Activated naive CD8-positive, alpha-beta T cell treated with anti-CD3 and anti-CD28 coated beads, Interleukin-2, amount 50 U/mL, for 24 hours (primary cell): ENCODE results near the gene FBRSL1.

ENCODE experiments used
- ATAC-seq: fragments of 150-1000 bp; cut with Tn5 transposase; one replicate; pipeline ENCODE4 v1.10.0; 2021
- DNase-seq: peaks from one replicate; pipeline ENCODE4 v3.0.0; 2021
- H3K27ac Mint-ChIP-seq: one replicate; pipeline ENCODE4 v1.8.0; 2021; ENCODE audit warnings: mild to moderate bottlenecking, mixed read lengths
- H3K27me3 Mint-ChIP-seq: one replicate; pipeline ENCODE4 v1.8.0; 2021; ENCODE audit warnings: mixed read lengths
- H3K36me3 Mint-ChIP-seq: one replicate; pipeline ENCODE4 v1.8.0; 2021; ENCODE audit warnings: low read depth, mixed read lengths
- H3K4me1 Mint-ChIP-seq: one replicate; pipeline ENCODE4 v1.8.0; 2021; ENCODE audit warnings: mixed read lengths
- H3K4me3 Mint-ChIP-seq: one replicate; pipeline ENCODE4 v1.8.0; 2021; ENCODE audit warnings: mild to moderate bottlenecking, moderate library complexity, mixed read lengths
- H3K9me3 Mint-ChIP-seq: one replicate; pipeline ENCODE4 v1.8.0; 2021; ENCODE audit warnings: mixed read lengths

The FBRSL1 gene

GRCh38 chr12:132543298-132544079, 53.5 kb downstream of the FBRSL1 start:
- H3K36me3 Mint-ChIP-seq = no peaks in the 10 kb centered on the region
- DNase-seq (no peak), ATAC-seq (no peak)
- no peak overlapping the region for H3K27ac Mint-ChIP-seq
- H3K9me3 Mint-ChIP-seq = no peaks in the 10 kb centered on the region
- H3K4me3 Mint-ChIP-seq = no peak overlapping the region
- H3K27me3 Mint-ChIP-seq = no peaks in the 10 kb centered on the region
- H3K4me1 Mint-ChIP-seq = no peaks in the 10 kb centered on the region

DNA sequence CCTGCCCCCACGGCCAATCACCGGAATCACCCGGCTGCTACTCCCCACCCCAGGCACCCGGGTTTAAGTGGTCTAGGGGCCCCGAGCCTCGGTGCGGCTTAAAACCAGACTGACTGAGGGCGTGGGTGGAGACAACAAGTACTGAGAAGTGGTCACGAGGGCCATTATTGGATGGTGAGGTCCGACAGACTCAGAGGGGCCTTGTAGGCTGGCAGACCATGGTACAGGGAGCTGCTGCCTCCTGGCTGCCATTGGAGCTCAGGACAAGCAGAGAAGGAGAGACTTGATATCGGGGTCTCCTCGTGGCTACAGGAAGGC, 54.1 kb downstream of the FBRSL1 start:
- H3K4me3 Mint-ChIP-seq = no peak overlapping the region
- no peak overlapping the region for H3K27ac Mint-ChIP-seq
- ATAC-seq = no peak
- H3K36me3 Mint-ChIP-seq = no peaks in the 10 kb centered on the region
- no peaks in the 10 kb centered on the region for H3K27me3 Mint-ChIP-seq
- DNase-seq = no peak
- H3K9me3 Mint-ChIP-seq = no peaks in the 10 kb centered on the region
- no peaks in the 10 kb centered on the region for H3K4me1 Mint-ChIP-seq

DNA sequence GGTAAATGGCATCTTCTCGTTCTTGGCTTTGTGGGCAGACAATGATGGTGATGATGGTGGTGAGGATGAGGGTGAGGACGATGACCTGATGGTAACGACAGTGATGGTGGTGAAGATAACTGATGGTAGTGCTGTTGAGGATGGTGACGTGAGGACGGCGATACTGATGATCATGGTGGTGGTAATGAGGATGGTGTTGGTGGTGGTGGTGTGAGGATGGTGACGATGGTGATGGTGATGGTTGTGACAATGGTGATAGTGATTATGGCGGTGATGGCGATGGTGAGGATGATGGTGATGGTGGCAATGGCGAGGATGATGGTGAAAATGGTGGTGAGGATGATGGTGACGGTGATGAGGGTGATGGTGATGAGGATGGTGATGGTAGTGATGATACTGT, 54.5 kb downstream of the FBRSL1 start:
- Mint-ChIP-seq H3K4me1 (no peaks in the 10 kb centered on the region), H3K9me3 (no peaks in the 10 kb centered on the region), H3K4me3 (no peak overlapping the region), H3K27ac (no peak overlapping the region), H3K36me3 (no peaks in the 10 kb centered on the region), H3K27me3 (no peaks in the 10 kb centered on the region)
- DNase-seq (no peak), ATAC-seq (no peak)

DNA sequence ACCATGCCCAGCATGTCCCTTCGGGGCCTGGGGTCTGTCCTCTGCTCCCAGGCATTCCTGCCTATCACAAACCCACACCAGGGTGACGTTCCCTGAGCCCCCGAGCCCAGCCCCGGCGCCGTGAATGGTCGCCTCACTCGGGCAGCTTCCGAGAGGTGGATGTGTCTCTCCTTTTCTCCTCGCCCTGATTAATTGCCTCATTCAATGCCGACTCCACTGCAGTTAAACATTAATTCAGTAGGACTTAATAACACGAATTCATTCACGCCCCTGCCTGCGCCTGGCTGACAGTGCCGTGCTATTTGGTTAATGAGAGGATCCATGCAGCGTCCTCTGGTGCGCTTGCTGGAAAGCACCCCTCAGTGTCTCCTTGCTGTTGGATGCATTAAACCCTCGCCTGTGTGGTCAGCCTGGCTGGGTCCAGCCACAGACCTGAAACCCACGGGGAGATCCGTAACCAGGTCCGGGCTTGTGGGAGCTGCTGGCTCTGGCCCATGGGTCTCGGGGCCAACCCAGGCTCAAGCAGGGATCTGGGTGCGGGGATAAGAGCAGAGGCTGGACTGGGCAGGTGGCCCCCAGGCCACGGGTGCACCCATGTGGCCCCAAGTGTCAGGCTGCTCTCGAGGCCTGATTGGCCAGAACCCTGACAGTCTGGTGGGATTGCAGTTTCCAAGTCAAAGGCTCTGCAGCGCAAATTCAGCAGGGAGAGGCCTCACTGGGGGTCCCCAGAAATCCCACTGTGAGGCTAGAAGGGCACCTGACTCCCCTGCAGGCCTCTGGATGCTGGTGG, 55.4 kb downstream of the FBRSL1 start:
- Mint-ChIP-seq H3K4me3 (no peak overlapping the region), H3K9me3 (no peaks in the 10 kb centered on the region), H3K4me1 (no peaks in the 10 kb centered on the region), H3K36me3 (no peaks in the 10 kb centered on the region), H3K27ac (no peak overlapping the region), H3K27me3 (no peaks in the 10 kb centered on the region)
- ATAC-seq = no peak
- no peak for DNase-seq

- Mint-ChIP-seq H3K27me3 (no peaks in the 10 kb centered on the region), H3K4me1 (no peaks in the 10 kb centered on the region), H3K4me3 (no peak overlapping the region), H3K9me3 (no peaks in the 10 kb centered on the region), H3K36me3 (no peaks in the 10 kb centered on the region), H3K27ac (no peak overlapping the region)
- ATAC-seq (no peak), DNase-seq (no peak)
These were observed 56.0 kb downstream of the FBRSL1 start for GRCh38 chr12:132545955-132546354.

DNA sequence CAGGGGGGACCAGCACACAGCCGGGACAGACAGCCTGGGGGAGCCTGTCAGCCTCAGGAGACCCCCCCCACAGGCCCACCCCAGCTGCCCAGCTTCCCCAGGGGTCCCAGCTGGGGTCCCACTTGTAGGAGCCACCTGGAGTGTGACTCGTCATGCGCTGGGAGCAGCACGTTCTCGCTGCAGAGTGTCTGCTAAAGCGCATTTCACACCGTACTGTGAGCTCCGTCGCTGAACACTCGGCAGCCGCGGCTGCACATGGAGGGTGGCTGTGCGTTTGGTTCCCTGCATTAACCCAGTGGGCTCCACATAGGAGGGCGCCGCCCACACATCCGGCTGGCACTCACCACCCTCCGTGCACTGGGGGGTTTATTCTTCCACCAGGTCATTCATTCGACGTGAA, 56.7 kb downstream of the FBRSL1 start:
- no peak for DNase-seq
- Mint-ChIP-seq H3K36me3 (no peaks in the 10 kb centered on the region), H3K27me3 (no peaks in the 10 kb centered on the region), H3K4me1 (no peaks in the 10 kb centered on the region), H3K27ac (no peak overlapping the region), H3K4me3 (no peak overlapping the region), H3K9me3 (no peaks in the 10 kb centered on the region)
- ATAC-seq = no peak

GRCh38 chr12:132547205-132547740, 57.3 kb downstream of the FBRSL1 start:
- Mint-ChIP-seq H3K27me3 (no peaks in the 10 kb centered on the region), H3K9me3 (no peaks in the 10 kb centered on the region)
- ATAC-seq = no peak

GRCh38 chr12:132548430-132549058, 58.6 kb downstream of the FBRSL1 start:
- no peaks in the 10 kb centered on the region for H3K9me3 Mint-ChIP-seq
- ATAC-seq (no peak), DNase-seq (no peak)
- H3K36me3 Mint-ChIP-seq = no peaks in the 10 kb centered on the region
- no peaks in the 10 kb centered on the region for H3K27me3 Mint-ChIP-seq
- no peak overlapping the region for H3K4me3 Mint-ChIP-seq
- H3K4me1 Mint-ChIP-seq = no peaks in the 10 kb centered on the region
- no peak overlapping the region for H3K27ac Mint-ChIP-seq

More at GRCh38 chr12:132547205-132547740, 57.3 kb downstream of the FBRSL1 start:
- H3K4me3 Mint-ChIP-seq = no peak overlapping the region
- H3K4me1 Mint-ChIP-seq = no peaks in the 10 kb centered on the region
- DNase-seq = no peak
- H3K36me3 Mint-ChIP-seq = no peaks in the 10 kb centered on the region
- no peak overlapping the region for H3K27ac Mint-ChIP-seq

DNA sequence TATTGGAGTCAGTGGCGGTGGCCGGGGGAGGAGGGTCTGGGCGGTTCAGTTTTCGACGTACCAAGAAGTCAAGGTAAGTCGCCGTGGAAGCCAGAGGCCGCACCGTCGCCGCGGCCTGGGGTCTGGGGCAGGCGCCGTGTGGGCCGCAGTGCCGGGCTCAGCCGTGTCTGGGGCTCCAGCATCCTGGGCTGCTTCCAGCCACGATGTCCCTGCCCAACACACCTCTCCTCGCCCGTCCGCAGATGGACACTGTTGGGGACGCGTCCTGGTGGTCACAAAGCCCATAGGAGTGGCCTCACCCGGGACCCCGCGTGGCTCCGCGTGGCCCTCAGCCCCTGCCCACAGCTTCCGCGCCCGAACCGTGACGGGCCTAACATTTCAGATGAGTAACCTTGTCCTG, 59.1 kb downstream of the FBRSL1 start:
- no peak for ATAC-seq
- Mint-ChIP-seq H3K4me1 (no peaks in the 10 kb centered on the region), H3K27me3 (no peaks in the 10 kb centered on the region), H3K36me3 (no peaks in the 10 kb centered on the region), H3K9me3 (no peaks in the 10 kb centered on the region), H3K27ac (no peak overlapping the region), H3K4me3 (no peak overlapping the region)
- DNase-seq = no peak

DNA sequence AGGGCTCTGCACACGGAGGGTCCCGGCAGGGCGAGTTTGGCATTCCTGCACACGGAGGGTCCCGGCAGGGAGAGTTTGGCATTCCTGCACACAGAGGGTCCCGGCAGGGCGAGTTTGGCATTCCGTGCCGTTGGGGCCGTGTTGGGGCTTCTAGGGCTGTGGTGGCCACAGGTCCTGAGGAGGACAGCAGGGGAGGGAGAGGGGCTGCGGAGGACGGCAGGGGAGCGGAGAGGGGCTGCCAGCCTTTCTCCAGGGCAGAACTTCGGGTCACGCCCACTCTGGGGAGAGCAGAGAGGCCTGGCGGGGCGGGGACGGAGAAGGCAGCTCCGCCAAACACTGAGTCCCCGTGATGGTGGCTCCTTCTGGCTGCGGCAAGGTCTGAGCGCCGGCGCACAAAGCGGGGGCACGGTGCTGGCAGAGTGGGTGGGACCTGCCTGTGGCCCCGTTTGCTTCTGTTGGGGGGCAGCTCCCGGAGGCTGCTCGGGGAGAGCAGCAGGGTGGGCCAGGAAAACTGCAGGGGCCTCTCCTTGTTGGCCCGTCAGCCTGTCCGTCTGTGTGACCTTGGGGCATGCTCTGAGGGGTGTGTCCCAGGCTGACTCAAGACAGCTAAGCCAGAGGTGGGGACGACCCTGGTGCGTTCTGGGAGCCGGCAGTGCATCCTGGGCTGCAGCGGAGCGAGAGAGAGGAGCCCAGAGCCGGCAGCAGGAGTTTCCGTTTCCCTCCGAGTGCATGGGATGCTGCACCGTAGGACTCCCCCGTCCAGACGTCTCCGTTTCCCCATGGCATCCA, 60.3 kb downstream of the FBRSL1 start:
- Mint-ChIP-seq H3K36me3 (peaks cover 5% of the 10 kb centered on the region), H3K4me3 (no peak overlapping the region), H3K27me3 (no peaks in the 10 kb centered on the region), H3K27ac (no peak overlapping the region), H3K4me1 (no peaks in the 10 kb centered on the region), H3K9me3 (no peaks in the 10 kb centered on the region)
- ATAC-seq (no peak), DNase-seq (no peak)

DNA sequence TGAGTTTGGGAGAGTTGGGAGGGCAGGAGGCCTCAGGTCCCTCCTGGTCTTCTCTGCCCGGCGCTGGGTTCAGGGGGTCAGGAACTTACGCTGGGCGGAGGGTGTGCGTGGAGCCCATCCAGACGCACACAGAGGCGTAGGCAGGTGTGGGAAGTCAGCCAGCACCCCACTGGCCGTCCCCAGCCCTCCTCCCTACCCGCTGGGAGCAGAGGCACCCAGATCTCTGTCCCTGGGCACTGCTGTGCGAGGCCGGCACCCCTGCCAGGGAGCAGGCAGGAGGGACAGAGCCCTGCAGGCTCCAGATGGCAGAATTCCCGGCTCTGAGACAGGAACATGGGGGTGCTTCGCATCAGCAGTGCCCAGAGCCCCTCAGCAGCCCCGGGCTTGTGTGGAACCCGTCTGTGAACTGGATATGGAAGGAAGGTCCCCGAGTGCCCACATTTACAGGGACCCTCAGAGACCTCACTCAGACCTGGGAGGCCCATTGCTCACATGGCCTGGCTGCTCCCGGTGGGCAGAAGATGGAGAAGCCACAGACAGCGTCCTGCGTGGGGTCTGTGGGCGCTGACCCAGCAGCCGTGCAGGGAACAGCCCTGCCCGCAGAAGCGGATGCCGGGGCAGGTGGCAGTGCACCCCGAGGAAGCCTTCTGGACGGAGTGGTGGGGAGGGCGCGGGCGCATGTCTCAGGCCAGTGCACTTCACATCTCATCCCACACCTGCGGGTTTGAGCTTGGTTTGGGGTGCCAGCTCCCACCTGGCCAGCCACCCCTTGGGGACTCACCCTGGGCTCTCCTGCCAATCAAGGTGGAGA, 61.1 kb downstream of the FBRSL1 start:
- peaks cover 5% of the 10 kb centered on the region for H3K36me3 Mint-ChIP-seq
- H3K4me3 Mint-ChIP-seq = no peak overlapping the region
- no peak for ATAC-seq
- H3K9me3 Mint-ChIP-seq = no peaks in the 10 kb centered on the region
- H3K4me1 Mint-ChIP-seq = no peaks in the 10 kb centered on the region
- no peak overlapping the region for H3K27ac Mint-ChIP-seq
- no peaks in the 10 kb centered on the region for H3K27me3 Mint-ChIP-seq
- DNase-seq = no peak

DNA sequence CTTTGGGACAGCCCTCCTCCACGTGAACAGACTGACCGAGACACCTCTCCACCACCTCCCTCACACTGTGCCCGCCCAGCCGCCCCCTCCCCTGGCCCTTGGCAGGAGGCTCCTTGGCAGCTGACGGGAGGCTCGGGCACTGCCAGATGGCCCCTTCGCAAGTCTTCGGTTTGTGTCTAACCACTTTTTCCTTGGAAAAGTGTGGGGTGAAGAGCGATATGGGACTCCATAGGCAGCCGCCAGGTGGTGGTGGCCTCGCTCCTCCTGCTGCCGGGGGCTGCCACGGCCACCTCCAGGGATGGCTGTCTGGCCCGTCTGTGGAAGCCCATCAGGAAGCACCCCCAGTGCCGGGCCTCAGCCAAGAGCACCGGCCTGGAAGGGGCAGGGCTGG, 61.7 kb downstream of the FBRSL1 start:
- no peaks in the 10 kb centered on the region for H3K27me3 Mint-ChIP-seq
- DNase-seq = no peak
- no peak overlapping the region for H3K4me3 Mint-ChIP-seq
- H3K36me3 Mint-ChIP-seq = peaks cover 5% of the 10 kb centered on the region
- ATAC-seq = no peak
- H3K9me3 Mint-ChIP-seq = no peaks in the 10 kb centered on the region
- H3K4me1 Mint-ChIP-seq = no peaks in the 10 kb centered on the region
- no peak overlapping the region for H3K27ac Mint-ChIP-seq

GRCh38 chr12:132554845-132555630, 65.1 kb downstream of the FBRSL1 start:
- peak; percentile 29 for DNase-seq
- H3K9me3 Mint-ChIP-seq = no peaks in the 10 kb centered on the region
- H3K27ac Mint-ChIP-seq = no peak overlapping the region
- peaks cover 11% of the 10 kb centered on the region for H3K27me3 Mint-ChIP-seq
- peaks cover 5% of the 10 kb centered on the region for H3K36me3 Mint-ChIP-seq
- no peak for ATAC-seq
- H3K4me3 Mint-ChIP-seq = no peak overlapping the region
- H3K4me1 Mint-ChIP-seq = peaks cover 12% of the 10 kb centered on the region
